Suprapubic skin (tissue), 3 donors: Measurements from ENCODE around the gene ARAP3.

Source experiments
- CTCF ChIP-seq, 2 donors: fragments of 200-600 bp in 1 of 2; fragments of 450-650 bp in 1 of 2; sonication (generic) in 1 of 2; IDR thresholded peaks; one replicate each; pipeline ENCODE4 v1.5.1; 2016 to 2019; ENCODE audit warnings: antibody characterized with exemption in 2 of 2, mild to moderate bottlenecking in 1 of 2, moderate library complexity in 1 of 2
- EP300 ChIP-seq: sonication (generic); formaldehyde crosslinking; IDR thresholded peaks from one replicate; pipeline ENCODE4 v1.6.1; 2017; ENCODE audit warnings: antibody characterized with exemption
- POLR2A ChIP-seq, 2 donors: fragments of 450-650 bp; IDR thresholded peaks; one replicate each; pipeline ENCODE4 v1.6.1; 2017; ENCODE audit warnings: antibody characterized with exemption in 2 of 2, mild to moderate bottlenecking in 2 of 2, moderate library complexity in 2 of 2

- TF ChIP-seq CTCF (IDR thresholded peaks at IDR 0.05) (no peak), POLR2A (IDR thresholded peaks at IDR 0.05) (no peak), EP300 (no peak)
These were observed 22.8 kb upstream of the ARAP3 start for GRCh38 chr5:141704782-141705297.
